Stomach (tissue), 4 donors: ENCODE results near the gene TCEA2.

Source experiments
- POLR2A ChIP-seq, 4 donors: fragments of 450-650 bp; IDR thresholded peaks; one replicate each; pipeline ENCODE4 v1.6.1; 2016; ENCODE audit warnings: antibody characterized with exemption in 4 of 4, control low read depth in 2 of 4, mild to moderate bottlenecking in 1 of 4, moderate library complexity in 1 of 4
- TF ChIP-seq, protein P1 (sequence below), 7 experiments: fragments of 450-650 bp in 4 of 7; fragments of 200-600 bp in 3 of 7; sonication (generic) in 3 of 7; IDR thresholded peaks; one replicate each; pipeline ENCODE4 v1.5.1; 2016 to 2019; ENCODE audit warnings: antibody characterized with exemption in 7 of 7, control low read depth in 2 of 7, mild to moderate bottlenecking in 1 of 7

DNA sequence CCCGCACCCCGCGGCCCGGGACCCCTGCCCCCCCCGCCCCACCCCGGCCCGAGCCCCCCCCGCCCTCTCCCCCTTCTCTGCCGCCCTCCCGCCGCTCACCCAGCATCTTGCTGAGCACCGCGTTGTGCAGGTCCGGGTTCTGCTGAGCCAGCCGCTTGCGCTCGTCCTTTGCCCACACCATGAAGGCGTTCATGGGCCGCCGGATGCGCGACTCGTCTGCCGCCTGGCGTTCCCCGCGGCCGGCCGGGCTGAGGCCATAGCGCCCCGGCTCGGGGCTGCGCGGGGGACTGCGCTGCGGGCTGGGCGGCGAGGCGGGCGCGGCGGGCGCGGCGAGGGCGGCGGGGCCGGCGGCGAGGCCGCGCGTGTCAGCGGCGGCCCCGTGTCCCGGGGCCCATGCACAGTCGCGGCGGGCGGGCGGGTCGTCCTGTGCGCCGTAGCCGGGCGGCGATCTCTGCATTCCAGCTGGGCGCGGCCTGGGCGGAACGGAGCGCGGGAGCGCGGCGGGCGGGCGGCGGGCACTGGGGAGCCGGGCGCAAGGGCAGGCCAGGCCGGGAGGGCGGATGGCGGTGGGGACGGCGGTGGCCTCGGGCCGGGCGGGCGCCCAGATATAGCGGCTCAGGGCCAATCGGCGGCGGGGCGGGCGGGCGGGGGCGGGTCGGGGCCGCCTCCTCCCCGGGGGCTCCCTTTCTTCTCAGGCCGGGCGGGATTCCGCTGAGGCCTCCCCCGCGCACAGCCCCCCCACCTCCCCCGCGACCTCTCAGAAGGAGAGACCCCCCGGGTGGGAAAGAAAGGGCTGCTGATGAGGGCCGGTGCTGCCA lies 13.7 kb upstream of the TCEA2 start, which contains the start of gene SOX18:
- TF ChIP-seq, protein P1, sequence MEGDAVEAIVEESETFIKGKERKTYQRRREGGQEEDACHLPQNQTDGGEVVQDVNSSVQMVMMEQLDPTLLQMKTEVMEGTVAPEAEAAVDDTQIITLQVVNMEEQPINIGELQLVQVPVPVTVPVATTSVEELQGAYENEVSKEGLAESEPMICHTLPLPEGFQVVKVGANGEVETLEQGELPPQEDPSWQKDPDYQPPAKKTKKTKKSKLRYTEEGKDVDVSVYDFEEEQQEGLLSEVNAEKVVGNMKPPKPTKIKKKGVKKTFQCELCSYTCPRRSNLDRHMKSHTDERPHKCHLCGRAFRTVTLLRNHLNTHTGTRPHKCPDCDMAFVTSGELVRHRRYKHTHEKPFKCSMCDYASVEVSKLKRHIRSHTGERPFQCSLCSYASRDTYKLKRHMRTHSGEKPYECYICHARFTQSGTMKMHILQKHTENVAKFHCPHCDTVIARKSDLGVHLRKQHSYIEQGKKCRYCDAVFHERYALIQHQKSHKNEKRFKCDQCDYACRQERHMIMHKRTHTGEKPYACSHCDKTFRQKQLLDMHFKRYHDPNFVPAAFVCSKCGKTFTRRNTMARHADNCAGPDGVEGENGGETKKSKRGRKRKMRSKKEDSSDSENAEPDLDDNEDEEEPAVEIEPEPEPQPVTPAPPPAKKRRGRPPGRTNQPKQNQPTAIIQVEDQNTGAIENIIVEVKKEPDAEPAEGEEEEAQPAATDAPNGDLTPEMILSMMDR (IDR thresholded peaks at IDR 0.05), result no peak
- TF ChIP-seq POLR2A (IDR thresholded peaks at IDR 0.05), result no peak
